Activated CD4-positive, alpha-beta T cell treated with anti-CD3 and anti-CD28 coated beads, Interleukin-10, Interleukin-2, amounts not matched to agents 100 ng/mL and 50 ng/mL, durations not matched to agents 16 hours and 8 hours (primary cell): ENCODE results near the gene KCTD6.

Experiments
- DNase-seq: peaks from one replicate; pipeline ENCODE4 v3.0.0-alpha.2; 2020

KCTD6 gene

GRCh38 chr3:58487140-58487886, 4.6 kb upstream of the KCTD6 start:
- no peak for DNase-seq

DNA sequence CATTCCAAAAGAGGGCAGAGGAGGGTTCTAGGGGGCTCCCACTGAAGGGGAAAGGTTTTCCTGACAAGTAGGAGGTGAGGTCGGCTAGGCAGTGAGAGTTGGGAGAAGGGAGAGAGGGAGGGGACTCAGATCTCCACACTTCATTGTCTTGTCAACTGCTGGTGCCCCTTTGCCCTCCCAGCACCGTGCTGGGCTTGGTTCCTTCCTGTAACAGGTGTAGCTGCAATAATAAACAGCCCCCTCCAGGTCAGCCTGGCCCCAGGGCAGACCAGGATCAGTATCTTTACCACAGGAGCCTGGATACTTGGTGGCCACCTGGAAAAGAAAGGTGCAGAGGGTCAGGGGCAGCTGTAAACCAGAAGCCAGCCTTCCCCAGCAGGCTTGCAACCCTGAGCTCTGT, 2.9 kb upstream of the KCTD6 start:
- DNase-seq: no peak

DNA sequence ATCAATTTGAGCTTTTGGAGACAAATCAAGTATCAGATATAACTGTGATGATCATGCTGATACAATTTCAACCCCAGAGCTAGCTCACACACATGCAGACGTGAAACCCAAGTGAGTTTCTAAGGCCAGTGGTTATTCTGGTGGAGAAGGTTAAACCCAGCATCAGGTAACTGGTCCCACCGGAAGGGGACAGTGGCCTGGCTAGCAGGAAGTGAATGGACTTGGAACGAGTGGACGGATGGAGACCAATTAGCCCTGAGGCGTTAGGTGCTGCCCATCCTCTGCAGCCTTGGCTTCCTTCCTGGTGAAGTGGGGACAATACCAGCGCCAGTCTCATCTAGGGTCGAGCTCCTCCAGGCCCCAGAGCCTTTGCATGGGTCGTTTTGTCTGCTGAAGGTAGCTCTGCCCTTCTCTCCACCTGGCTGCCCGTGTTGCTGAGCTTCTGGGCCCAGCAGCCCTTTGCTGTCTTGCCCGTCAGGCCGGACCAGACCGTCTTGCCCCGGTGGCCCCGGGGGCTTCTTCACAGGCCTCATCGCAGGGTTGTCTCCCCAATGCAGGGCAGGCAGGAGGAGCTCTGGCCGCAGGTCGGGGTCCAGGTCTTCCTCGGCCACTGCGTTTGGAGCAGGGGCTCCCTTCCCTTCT, 915 bp upstream of the KCTD6 start:
- no peak for DNase-seq

GRCh38 chr3:58492494-58492905, 604 bp downstream of the KCTD6 start:
- peak; percentile 48 for DNase-seq

- no peak for DNase-seq
Observed at GRCh38 chr3:58494107-58494506, 2.2 kb downstream of the KCTD6 start.

DNA sequence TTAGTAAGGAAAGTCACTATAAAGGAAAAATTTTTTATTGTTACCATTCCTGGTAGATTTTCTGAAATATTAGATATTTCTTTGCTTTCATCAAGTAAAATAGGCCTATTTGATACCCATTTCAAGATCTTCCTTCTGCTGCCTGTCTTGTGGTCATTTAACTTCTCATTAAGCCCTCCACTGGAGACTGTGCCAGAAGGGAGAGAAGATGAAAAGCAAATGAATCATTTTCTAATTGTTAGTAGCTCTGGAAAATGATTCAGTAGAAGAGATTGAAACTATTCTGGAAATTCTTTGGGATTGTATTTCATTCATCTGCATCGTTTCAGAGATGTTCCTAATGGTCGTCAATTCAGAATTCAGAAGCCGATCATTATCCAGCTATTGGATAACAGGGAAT, 3.2 kb downstream of the KCTD6 start:
- DNase-seq: no peak

- no peak for DNase-seq
Observed at GRCh38 chr3:58496206-58496857, 4.4 kb downstream of the KCTD6 start.

DNA sequence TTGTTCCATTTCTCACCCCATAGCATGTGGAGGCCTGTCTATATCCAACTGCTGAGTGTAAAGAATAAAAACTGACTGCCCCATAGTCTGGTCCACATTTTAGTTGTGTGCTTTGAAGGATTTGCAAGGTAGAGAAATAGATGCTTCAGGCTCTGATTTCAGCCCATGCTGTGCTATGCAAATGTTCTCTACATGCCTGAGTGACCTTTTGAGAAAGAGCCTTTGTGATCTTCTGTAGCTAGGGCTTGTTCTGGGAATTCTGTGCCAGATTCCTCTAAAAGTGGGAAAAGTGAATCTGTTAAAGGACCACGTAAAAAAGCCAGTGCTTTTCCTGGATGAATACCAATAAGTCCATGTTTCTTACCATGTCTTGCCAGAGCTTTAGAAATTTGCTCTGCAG, 5.2 kb downstream of the KCTD6 start:
- no peak for DNase-seq

DNA sequence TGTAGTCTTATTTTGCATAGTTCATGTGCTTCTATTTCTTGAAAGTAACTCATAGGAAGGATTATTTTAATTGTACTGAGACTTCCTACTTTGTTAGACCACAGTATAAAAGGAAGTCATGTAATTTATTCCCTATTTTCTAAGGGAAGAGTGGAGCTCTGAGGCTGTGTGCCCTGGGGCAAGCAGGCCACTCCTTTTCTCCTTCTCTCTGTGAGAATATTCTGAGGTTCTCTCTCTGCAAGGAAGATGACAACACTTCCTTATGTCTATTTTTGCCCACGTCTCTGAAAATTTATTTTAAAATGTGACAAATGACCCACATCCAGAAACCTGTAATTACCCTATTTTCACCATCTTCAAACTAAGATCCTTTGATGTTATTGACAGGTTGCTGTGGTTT, 11.0 kb downstream of the KCTD6 start:
- DNase-seq: no peak

DNA sequence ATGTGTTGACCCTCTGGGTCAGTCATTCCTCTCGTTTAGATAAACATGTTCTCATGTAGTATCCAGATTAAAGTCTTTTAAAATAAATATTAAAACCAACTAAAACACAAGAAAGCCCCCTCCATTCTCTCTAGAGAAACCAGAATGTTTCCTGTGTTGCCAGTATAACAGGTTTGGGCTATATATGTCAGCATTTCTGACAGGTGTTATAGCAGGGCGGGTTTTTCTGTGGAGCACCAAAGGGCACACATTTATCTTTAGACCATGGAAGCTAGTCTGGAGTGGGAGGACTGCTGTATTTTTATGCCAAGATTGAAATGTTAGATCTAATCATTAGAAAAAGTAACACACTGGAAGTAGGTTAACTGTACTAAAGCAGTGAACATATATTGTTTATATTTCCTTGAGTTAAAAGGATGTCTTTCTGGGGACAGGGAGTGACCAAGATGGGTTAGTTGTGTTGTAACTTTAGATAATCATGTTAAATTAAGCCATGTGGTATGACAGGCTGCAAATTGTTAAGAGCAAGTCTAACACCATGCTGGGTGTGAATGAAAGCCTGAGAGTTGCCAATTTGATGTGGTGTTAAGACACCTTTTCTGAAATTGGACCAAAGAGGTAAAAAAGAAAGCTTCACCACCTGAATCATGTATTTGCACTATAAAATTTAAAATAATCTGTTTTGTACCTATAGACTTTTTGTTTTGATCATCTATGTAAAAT, 15.6 kb downstream of the KCTD6 start:
- DNase-seq: no peak

DNA sequence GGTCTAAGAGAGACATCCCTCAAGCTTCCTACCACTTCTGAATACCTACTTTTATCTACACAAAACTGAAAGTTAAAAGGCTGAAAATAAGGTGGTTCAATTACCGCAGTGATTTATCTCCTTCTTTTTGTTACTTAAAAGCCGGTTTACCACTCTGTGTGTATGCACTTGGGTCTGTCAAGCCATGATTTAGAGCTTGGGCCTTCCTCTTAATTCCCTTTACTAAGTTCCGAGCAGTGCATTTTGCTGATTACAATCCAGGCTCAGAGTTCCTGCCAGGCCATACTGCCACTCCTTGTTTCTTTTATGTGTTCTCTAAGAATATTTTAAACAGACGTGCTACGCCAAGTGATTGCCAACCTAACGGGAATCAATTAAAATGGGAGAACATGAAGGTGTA, 16.5 kb downstream of the KCTD6 start:
- no peak for DNase-seq

- DNase-seq: no peak
Observed at GRCh38 chr3:58514405-58514804, 22.5 kb downstream of the KCTD6 start.

- no peak for DNase-seq
Observed at GRCh38 chr3:58518291-58518789, 26.4 kb downstream of the KCTD6 start.

DNA sequence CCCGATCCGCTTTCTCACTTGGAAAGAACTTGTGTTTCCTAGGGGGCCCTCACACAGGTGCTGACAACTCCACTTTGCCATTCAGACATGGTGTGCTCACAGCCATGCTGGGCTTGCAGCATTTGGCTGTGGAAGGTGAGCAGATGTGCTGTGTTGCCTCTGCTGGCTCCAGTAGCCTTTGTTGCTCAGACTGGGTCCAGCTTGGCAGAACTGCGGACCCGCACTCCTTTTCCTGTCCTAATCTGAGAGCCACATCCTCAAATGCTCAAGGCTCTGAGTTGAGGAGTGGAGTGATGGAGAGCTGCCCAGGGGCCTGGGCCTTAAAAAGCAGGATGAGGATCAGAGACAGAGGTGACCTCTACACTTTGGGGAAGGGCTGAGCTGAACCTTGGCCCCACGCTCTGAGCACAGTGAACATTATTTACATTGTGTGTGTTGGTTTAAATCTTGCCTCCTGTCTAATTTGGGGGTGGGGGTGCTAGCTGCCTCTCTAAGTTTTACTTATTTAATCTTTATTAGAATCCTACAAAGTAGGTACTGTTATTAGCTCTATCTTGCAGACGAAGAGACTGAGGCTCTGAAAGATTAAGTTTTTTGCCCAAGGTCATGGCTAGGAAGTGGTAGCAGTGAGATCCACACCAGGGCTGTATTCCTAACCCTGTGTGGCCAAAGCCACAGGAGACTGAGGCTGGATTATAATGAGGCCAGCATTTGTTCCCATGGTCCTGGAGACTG, 27.9 kb downstream of the KCTD6 start:
- no peak for DNase-seq

GRCh38 chr3:58520403-58521335, 28.8 kb downstream of the KCTD6 start:
- no peak for DNase-seq

DNA sequence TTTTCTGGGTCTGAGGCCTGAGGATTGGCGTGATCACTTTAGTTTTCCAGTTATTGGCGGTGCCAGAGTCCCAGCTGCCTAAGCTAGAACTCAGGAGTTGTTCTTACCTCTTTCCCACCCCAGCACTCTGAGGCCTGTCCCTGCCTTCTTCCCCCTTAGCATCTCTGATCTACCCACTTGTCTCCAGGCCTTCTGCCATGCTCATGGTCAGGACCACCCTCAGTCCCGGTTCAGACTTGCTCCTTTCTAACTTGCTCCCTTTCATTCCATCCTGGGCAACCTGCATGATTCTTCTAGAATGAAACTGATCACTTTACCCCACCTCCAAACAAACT, 29.4 kb downstream of the KCTD6 start:
- DNase-seq: no peak

DNA sequence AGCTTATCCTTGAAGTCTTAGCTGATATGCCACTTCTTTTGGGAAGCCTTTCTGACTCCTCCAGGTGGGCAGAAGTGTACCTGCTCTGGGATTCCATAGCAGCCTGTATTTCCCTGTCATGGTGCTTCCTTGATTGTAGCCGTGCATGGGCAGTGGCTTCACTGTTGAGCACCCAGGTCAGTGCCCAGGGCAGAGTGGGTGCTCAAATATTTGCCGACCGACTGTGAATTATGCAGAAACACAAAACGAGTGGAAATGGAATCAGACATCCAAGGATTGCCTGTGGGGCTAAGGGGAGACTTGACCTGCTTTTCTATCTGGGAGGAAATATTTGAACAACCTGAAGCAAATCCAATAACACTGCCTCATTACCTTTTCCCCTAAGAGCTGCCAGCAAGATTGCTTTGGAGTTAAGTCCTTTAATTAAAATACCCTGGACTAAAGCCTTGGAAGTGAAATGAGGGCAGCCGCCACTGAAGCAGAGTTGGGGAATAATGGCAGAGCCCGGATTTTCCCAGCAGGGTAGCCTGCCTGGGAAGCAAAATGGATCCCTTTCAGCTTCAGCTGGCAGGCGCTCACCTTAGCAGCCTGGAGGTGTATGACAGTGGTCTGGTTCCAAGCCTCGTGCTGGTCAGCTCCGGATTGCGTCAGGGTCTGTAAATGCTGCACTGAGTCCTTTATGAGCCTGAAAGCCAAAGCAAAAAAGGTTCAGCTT, 30.2 kb downstream of the KCTD6 start:
- no peak for DNase-seq

DNA sequence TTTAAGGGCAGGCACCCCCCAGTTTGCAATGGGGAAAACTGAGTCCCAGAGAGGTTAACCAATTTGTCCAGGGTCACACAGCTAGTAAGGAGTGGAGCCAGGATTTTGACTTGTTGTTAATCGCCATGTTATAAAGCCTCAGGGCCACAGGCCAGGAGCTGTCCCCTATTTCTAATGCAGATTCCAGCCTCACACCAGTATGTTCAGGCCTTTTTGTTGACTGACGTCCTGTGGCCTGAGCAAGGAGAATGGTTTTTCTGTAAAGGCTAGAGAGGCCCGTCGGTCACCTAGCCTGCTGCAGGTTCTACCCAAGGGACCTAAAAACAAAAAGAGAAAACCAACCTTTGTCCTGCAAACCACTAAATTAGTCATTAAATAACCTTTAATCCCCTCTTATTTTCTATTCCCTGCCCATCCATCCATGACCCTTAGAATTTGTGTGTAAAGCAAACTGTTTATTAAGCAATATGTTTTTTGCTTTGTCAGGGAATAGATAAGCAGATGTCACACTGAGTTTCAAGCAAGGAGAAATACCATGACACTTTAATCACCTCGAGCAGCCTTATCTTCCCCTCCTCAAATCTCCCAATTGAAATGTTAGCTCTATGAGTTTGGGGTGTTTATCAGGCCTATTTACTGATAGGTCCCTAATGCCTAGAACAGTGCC, 31.0 kb downstream of the KCTD6 start:
- DNase-seq: no peak

DNA sequence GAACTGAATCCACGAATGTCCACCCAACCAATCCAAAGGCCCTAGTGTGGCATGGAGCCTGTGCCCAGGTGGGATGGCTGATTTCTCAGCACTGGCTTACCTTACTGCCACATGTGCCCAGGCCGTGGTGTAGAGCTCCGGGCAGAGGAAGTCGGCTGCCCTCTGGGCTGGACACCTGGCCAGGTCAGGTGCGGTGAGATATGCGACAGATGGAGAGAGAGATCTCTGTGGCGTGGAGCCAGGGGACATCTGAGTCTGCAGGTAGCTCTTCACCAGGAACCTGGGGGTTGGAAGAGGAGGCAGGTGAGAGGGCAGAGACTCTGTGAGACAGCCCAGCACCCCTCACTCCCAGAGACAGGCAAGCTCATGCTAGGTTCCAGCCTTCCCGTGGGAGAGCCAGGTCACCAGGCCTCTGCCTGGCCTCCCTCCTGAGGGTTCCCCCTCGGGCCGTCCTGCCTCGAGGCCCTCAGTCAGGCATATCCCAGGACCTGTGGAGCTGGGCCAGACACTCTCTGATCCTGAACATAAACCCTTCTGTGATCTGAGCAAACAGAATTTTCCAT, 32.5 kb downstream of the KCTD6 start:
- no peak for DNase-seq

- DNase-seq: peak; percentile 42
Observed at GRCh38 chr3:58526515-58526957, 34.6 kb downstream of the KCTD6 start.
